ENCODE data around the gene HAUS7.

DNA sequence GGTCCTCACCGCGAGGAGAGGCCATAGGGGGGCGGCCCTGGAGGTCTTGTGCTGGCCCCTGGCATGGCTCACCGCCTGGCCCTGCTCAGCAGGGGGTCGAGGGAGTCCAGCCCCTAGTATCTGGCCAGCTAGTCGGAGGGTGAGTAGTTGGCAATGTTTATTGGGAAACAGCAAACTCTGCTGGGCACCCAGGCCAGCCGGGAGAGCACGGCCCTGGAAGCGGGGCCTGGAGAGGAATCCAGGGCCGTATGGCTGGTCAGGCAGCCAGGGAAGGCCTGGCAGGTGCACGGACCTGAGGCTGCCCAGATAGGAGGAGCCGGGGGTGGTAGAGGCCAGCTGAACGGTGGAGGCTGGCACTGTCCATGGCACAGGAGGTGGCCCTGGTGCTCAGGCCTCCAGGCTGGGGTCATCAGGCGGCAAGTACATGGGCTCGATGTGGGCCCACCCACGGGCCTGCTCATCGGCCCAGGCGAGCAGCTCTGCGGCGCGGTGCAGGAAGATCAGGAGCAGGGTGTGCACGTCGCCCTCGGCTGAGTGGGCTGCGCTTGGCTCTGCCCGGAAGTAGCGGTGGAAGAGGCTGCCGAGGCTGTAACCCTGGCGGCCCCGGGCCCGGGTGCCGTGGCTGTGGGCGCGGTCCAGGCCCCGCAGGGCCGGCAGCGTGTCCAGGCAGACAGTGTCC lies 25.9 kb downstream of the HAUS7 start:
- TF ChIP-seq CTCF (IDR thresholded peaks at IDR 0.05; ENCODE audit: low read depth, low read length, poor library complexity, severe bottlenecking) (no peak), EZH2phosphoT487 (IDR thresholded peaks at IDR 0.05; ENCODE audit: borderline replicate concordance, low read length) (no peak)
